ENCODE measurements around the gene CPNE2. TPM values are rescaled to one million over a fixed set of nuclear protein-coding genes. Genes with fewer than 3 reads are reported as not detected.
"Not testable (repeated sequence)": the region's sequence is repeated elsewhere in the genome, so short reads cannot be mapped to it uniquely, and the experiment has no call there.

The CPNE2 gene
- total RNA-seq, 1 donor from 2014 or later, result 36.6 TPM

DNA sequence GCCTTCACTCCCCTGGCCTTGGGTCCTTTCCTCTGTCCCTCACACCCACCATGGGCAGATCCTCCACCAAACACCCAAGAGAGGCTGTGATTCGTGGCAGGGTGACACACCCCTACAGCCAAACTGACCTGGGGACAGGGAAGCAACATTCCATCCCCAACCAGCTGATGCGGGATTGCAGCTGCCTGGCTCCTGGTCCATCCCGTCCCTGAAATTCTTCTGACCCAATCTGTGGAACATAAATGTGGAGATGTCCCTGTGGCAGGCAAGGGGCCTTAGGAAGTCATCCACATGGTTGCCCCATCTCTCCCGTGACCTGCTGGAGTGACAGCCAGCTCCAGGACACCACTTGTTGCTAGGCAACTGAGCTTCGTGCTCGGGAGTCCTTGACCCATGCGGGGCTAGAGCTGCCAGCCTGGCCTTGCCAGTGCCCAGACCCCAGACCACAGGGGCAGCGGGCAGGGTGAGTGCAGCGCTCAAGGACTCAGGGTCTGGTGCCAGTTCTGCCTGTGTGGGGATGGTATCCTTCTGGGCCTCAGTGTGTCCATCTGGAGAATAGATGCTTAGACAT lies 34.0 kb upstream of the CPNE2 start:
- TF ChIP-seq, protein P1, sequence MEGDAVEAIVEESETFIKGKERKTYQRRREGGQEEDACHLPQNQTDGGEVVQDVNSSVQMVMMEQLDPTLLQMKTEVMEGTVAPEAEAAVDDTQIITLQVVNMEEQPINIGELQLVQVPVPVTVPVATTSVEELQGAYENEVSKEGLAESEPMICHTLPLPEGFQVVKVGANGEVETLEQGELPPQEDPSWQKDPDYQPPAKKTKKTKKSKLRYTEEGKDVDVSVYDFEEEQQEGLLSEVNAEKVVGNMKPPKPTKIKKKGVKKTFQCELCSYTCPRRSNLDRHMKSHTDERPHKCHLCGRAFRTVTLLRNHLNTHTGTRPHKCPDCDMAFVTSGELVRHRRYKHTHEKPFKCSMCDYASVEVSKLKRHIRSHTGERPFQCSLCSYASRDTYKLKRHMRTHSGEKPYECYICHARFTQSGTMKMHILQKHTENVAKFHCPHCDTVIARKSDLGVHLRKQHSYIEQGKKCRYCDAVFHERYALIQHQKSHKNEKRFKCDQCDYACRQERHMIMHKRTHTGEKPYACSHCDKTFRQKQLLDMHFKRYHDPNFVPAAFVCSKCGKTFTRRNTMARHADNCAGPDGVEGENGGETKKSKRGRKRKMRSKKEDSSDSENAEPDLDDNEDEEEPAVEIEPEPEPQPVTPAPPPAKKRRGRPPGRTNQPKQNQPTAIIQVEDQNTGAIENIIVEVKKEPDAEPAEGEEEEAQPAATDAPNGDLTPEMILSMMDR (IDR thresholded peaks at IDR 0.05), result no peak
- intact Hi-C loops (cut with DNase I), result no loop called here
- Histone ChIP-seq H3K4me1 (peaks cover 9 to 10% of the 10 kb centered on the region in 2 donors), H3K9me3 (no peaks in the 10 kb centered on the region), H3K27ac (no peak overlapping the region), H3K4me3 (no peak overlapping the region), H3K36me3 (peaks cover 3 to 13% of the 10 kb centered on the region in 2 donors), H3K27me3 (no peaks in the 10 kb centered on the region)
- no peak for DNase-seq (ENCODE audit: low spot score in 2 of 2)

DNA sequence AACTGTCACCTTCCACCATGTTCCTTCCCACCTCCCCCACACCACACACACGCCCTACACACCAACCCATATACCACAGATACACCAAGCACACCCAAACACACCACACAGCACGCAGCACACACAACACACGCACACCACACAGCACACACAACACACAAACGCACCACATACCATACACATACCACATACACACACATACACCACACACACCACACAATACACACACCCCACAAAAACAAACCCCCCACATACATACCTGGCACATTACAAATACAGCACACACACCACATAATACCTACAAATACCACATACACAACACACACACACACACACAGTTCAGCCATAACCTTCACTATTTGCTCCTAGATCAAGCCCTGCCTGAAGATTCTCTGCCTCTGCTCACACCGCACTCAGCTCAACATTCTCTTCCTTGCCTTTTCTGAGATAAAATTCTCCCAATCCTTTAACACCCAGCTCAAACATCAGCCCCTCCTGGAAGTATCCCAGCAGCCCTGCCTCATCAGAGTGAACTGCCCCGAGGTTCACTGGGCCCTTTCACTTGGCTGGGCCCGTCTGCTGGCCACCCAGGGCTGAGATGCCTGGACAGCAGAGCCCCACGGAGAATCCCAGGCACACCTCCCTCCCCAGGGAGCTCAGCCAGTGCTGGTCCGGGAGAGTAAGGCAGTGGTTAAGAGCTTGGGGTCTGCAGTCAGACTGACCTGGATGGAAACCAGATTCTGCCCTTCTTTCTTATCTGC lies 31.9 kb upstream of the CPNE2 start:
- Histone ChIP-seq H3K27ac (peak overlapping the region; percentile 88 to 90), H3K9me3 (no peaks in the 10 kb centered on the region), H3K4me1 (peaks cover 9 to 10% of the 10 kb centered on the region in 2 donors), H3K36me3 (peaks cover 0 to 4% of the 10 kb centered on the region in 2 donors), H3K4me3 (no peak overlapping the region), H3K27me3 (no peaks in the 10 kb centered on the region)
- DNase-seq (ENCODE audit: low spot score in 2 of 2), result no peak
- intact Hi-C loops (cut with DNase I), result no loop called here
- TF ChIP-seq, protein P1 (IDR thresholded peaks at IDR 0.05), result no peak

DNA sequence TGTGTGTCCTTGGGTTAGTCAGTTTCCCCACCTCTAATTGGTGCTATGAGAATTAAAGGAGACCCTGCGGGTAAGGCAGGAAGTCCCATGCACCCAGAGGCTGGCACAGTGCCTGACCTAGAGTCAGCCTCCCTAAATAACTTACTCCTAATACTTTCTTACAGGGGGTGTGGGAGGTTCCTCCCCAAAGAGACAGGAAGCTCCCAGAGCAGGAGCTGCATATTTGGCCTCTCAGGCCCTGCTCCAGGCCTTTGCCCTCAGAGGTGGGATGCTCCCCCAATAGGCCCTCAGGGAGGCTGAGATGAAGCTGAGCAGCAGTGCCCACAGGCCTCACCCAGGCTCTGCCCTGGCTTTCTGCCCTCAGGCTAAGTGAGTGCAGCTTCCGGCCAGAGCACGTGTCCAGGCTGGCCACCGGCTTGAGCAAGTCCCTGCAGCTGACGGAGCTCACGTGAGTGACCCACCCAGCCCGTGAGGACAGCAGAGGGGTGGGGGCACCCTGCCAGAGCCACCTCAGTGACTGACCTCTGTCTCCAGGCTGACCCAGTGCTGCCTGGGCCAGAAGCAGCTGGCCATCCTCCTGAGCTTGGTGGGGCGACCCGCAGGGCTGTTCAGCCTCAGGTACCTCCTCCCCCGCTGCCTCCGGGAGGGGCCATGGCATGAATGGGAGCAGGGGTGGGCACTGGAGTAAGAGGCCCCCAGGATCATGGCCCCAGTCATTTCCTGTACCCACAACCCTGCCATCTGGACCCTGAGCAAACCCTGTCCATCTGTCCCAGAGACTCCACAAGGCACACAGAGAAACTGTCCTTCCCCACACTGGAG lies 31.1 kb upstream of the CPNE2 start:
- peaks cover 9 to 10% of the 10 kb centered on the region in 2 donors for H3K4me1 ChIP-seq
- peak overlapping the region in 1 of 2 donors; percentile 29 for H3K4me3 ChIP-seq
- no peaks in the 10 kb centered on the region for H3K9me3 ChIP-seq
- peak overlapping the region; percentile 88 to 90 for H3K27ac ChIP-seq
- intact Hi-C loops (cut with DNase I), result no loop called here
- peak; percentile 79 to 91 for DNase-seq (ENCODE audit: low spot score in 2 of 2)
- H3K36me3 ChIP-seq, result no peaks in the 10 kb centered on the region
- TF ChIP-seq, protein P1 (IDR thresholded peaks at IDR 0.05), result no peak
- H3K27me3 ChIP-seq, result no peaks in the 10 kb centered on the region

DNA sequence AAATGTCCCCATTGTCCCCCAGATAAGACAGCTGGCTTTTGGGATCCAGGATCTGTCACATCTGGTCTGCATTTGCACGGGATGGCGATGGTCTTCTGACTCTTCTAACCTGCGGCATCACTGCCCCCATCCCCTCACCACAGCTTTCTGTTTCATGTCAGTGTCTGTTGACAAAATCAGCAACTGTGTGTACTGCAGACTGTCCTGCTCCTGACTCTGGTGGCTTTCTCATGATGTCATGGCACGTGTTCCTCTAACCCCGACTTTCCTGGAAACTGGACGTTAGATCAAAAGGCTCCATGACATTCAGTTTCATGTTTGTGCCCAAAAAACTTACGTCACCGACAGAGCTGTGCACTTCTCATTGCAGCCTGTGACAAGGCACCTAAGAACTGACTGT lies 30.1 kb upstream of the CPNE2 start:
- peak overlapping the region; percentile 88 to 90 for H3K27ac ChIP-seq
- TF ChIP-seq, protein P1 (IDR thresholded peaks at IDR 0.05), result no peak
- intact Hi-C loops (cut with DNase I), result no loop called here
- H3K9me3 ChIP-seq, result no peaks in the 10 kb centered on the region
- H3K27me3 ChIP-seq, result no peaks in the 10 kb centered on the region
- H3K36me3 ChIP-seq, result no peaks in the 10 kb centered on the region
- peaks cover 9 to 10% of the 10 kb centered on the region in 2 donors for H3K4me1 ChIP-seq
- no peak for DNase-seq (ENCODE audit: low spot score in 2 of 2)
- no peak overlapping the region for H3K4me3 ChIP-seq

DNA sequence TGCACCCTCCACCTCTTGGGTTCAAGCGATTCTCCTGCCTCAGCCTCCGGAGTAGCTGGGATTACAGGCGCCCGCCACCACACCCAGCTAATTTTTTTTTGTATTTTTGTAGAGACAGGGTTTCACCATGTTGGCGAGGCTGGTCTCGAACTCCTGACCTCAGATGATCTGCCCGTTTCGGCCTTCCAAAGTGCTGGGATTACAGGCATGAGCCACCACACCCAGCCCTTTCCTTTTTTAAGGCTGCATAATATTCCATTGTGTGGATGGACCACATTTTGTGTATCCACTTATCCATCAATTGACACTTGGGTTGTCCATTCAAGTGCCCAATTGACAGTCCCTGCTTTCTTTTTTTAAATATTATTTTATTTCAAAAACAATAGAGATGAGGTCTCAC lies 29.2 kb upstream of the CPNE2 start:
- H3K9me3 ChIP-seq; H3K36me3 ChIP-seq; H3K27ac ChIP-seq; intact Hi-C loops (cut with DNase I); DNase-seq (ENCODE audit: low spot score in 2 of 2); H3K27me3 ChIP-seq; H3K4me1 ChIP-seq; H3K4me3 ChIP-seq: not testable (repeated sequence)

DNA sequence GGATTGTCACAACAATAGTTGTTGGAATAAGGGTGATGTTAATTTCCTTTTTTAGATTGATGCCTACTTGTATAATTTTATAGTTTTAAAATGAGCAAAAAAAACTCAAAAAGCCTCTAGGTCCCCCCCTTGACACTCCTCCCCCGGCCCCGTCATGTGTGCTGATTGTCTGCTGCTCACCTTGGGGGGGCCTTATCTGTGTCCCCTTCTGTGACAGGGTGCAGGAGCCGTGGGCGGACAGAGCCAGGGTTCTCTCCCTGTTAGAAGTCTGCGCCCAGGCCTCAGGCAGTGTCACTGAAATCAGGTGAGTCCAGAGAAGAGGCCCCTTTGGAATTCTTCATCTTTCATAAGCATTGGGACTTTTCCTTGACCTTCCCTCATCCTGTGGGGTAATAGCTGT lies 27.4 kb upstream of the CPNE2 start:
- Histone ChIP-seq H3K9me3 (no peaks in the 10 kb centered on the region), H3K36me3 (peaks cover 0 to 2% of the 10 kb centered on the region in 2 donors), H3K4me3 (no peak overlapping the region), H3K27ac (no peak overlapping the region), H3K27me3 (no peaks in the 10 kb centered on the region), H3K4me1 (peaks cover 9 to 10% of the 10 kb centered on the region in 2 donors)
- TF ChIP-seq, protein P1 (IDR thresholded peaks at IDR 0.05), result no peak
- intact Hi-C loops (cut with DNase I), result no loop called here
- DNase-seq (ENCODE audit: low spot score in 2 of 2), result no peak
